Trophoblast cell (in vitro differentiated cells and primary cell): ENCODE data around the gene GLP1R.

ENCODE experiments used
- DNase-seq, 2 donors: peaks; one replicate each; pipeline ENCODE4 v3.0.0-alpha.2; 2016
- H2AFZ ChIP-seq: 2 replicates; pipeline ENCODE4 v1.6.1; 2013; ENCODE audit warnings: low read length, moderate library complexity, mild to moderate bottlenecking; ENCODE audit not compliant: insufficient read depth, poor library complexity
- H2AK5ac ChIP-seq: 2 replicates; pipeline ENCODE4 v1.6.1; 2013; ENCODE audit warnings: mild to moderate bottlenecking, low read length
- H2BK120ac ChIP-seq: 2 replicates; pipeline ENCODE4 v1.6.1; 2013; ENCODE audit warnings: low read length, mild to moderate bottlenecking, moderate library complexity; ENCODE audit not compliant: insufficient read depth, poor library complexity
- H2BK12ac ChIP-seq: 2 replicates; pipeline ENCODE4 v1.6.1; 2013; ENCODE audit warnings: mild to moderate bottlenecking, low read length, moderate library complexity
- H2BK5ac ChIP-seq: 2 replicates; pipeline ENCODE4 v1.6.1; 2013; ENCODE audit warnings: low read length, low read depth, moderate library complexity, mild to moderate bottlenecking; ENCODE audit not compliant: poor library complexity
- H3K14ac ChIP-seq: 2 replicates; pipeline ENCODE4 v1.6.1; 2013; ENCODE audit warnings: mild to moderate bottlenecking, low read length
- H3K18ac ChIP-seq: 2 replicates; pipeline ENCODE4 v1.6.1; 2013; ENCODE audit warnings: mild to moderate bottlenecking, low read length
- H3K23ac ChIP-seq: 2 replicates; pipeline ENCODE4 v1.6.1; 2013; ENCODE audit warnings: low read length
- H3K27ac ChIP-seq: 2 replicates; pipeline ENCODE4 v1.5.1; 2013; ENCODE audit warnings: low read depth, mild to moderate bottlenecking, inconsistent platforms, low read length, moderate library complexity
- H3K27me3 ChIP-seq: 2 replicates; pipeline ENCODE4 v1.6.1; 2013; ENCODE audit warnings: inconsistent platforms, mild to moderate bottlenecking, low read length, moderate library complexity; ENCODE audit not compliant: insufficient read depth
- H3K36me3 ChIP-seq, 2 experiments: 1 replicate in 1 of 2; 2 replicates in 1 of 2; pipeline ENCODE4 v1.6.1; 2013; ENCODE audit warnings: low read length in 2 of 2, mild to moderate bottlenecking in 2 of 2, moderate library complexity in 1 of 2; ENCODE audit not compliant: insufficient read depth in 2 of 2, control insufficient read depth in 1 of 2
- H3K4ac ChIP-seq: 2 replicates; pipeline ENCODE4 v1.6.1; 2013; ENCODE audit warnings: low read depth, mild to moderate bottlenecking, low read length, moderate library complexity
- H3K4me1 ChIP-seq, 2 experiments: 1 replicate in 1 of 2; 2 replicates in 1 of 2; pipeline ENCODE4 v1.6.1; 2013; ENCODE audit warnings: low read length in 2 of 2, mild to moderate bottlenecking in 2 of 2, moderate library complexity in 1 of 2; ENCODE audit not compliant: insufficient read depth in 2 of 2, control insufficient read depth in 1 of 2
- H3K4me2 ChIP-seq: 2 replicates; pipeline ENCODE4 v1.6.1; 2013; ENCODE audit warnings: inconsistent platforms, mild to moderate bottlenecking, low read length, moderate library complexity
- H3K4me3 ChIP-seq: 2 replicates; pipeline ENCODE4 v1.5.1; 2013; ENCODE audit warnings: mild to moderate bottlenecking, low read depth, low read length, inconsistent platforms
- H3K79me1 ChIP-seq: one replicate; pipeline ENCODE4 v1.6.1; 2013; ENCODE audit warnings: low read length
- H3K79me2 ChIP-seq: 2 replicates; pipeline ENCODE4 v1.6.1; 2013; ENCODE audit warnings: low read length, mild to moderate bottlenecking; ENCODE audit not compliant: control insufficient read depth, insufficient read depth, poor library complexity
- H3K9ac ChIP-seq: 2 replicates; pipeline ENCODE4 v1.6.1; 2013; ENCODE audit warnings: mild to moderate bottlenecking, low read length
- H3K9me3 ChIP-seq: 2 replicates; pipeline ENCODE4 v1.6.1; 2013; ENCODE audit warnings: low read depth, mild to moderate bottlenecking, control low read depth, inconsistent platforms, low read length; ENCODE audit not compliant: insufficient read depth
- H4K12ac ChIP-seq: 2 replicates; pipeline ENCODE4 v1.6.1; 2013; ENCODE audit warnings: low read depth, mild to moderate bottlenecking, low read length, moderate library complexity
- H4K8ac ChIP-seq: 2 replicates; pipeline ENCODE4 v1.6.1; 2013; ENCODE audit warnings: low read depth, mild to moderate bottlenecking, low read length, moderate library complexity
- H4K91ac ChIP-seq: one replicate; pipeline ENCODE4 v1.6.1; 2013; ENCODE audit warnings: low read depth, mild to moderate bottlenecking, low read length, moderate library complexity
- WGBS: extraction: QIAGEN DNeasy Blood & Tissue Kit; methylation state at CpG from one replicate; pipeline ENCODE4 v1.1.7; 2013; ENCODE audit warnings: missing lambda C conversion rate; ENCODE audit not compliant: insufficient read length, insufficient coverage; ENCODE audit errors: extremely low coverage; 5-methylcytosine and 5-hydroxymethylcytosine counted together

Gene GLP1R

DNA sequence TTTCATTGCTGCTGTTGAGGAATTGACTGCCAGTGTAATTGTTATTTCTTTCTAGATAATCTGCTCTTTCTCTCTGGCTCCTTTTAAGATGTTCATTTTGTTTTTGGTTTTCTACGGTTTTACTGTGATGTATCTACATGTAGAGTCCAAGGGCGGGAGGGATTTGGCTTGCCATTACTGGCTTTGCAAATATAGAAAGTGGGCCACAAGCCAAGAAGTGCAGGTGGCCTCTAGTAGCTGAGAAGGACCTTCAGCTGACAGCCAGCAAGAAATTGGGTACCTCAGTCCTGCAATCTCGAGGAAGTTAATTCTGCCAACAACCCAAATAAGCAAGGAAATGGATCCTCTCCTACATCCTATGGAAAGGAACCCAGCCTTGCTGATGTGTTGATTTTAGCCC is 42.8 kb upstream of the GLP1R start:
- Histone ChIP-seq H4K91ac (no peak overlapping the region), H3K18ac (no peak overlapping the region), H3K9ac (no peak overlapping the region), H3K9me3 (no peaks in the 10 kb centered on the region), H2BK120ac (no peak overlapping the region), H4K12ac (no peak overlapping the region), H2BK5ac (no peak overlapping the region), H3K79me2 (no peaks in the 10 kb centered on the region), H3K79me1 (no peaks in the 10 kb centered on the region), H2AK5ac (no peak overlapping the region), H3K27ac (no peak overlapping the region), H3K14ac (no peak overlapping the region), H3K4me2 (no peak overlapping the region), H3K4me3 (no peak overlapping the region), H3K4ac (no peak overlapping the region), H3K36me3 (no peaks in the 10 kb centered on the region), H4K8ac (no peak overlapping the region), H3K4me1 (no peaks in the 10 kb centered on the region), H3K27me3 (no peaks in the 10 kb centered on the region), H2BK12ac (no peak overlapping the region), H2AFZ (no peak overlapping the region), H3K23ac (no peak overlapping the region)
- no peak for DNase-seq
- WGBS = no CpG with 5 or more reads among the region's 3 CpGs

DNA sequence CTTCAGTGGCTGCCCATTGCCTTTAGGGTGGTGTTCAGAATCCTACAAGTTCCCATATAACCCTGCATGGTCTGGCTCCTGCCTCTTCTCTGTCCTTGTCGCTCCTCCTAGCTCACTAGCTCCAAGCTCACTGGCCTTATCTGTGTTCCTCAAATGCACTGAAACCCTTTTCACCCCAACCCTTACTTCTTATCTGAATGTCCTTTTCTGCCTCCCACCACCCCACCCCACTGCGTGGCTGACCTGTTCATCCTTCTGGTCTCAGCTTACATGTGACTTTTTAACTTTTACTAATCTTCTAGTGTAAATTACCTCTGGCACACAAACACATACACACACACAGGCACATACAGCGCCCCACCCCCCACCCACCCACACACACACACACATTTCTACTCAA is 41.0 kb upstream of the GLP1R start:
- H2AFZ ChIP-seq = no peak overlapping the region
- no peak overlapping the region for H3K4me2 ChIP-seq
- H2AK5ac ChIP-seq = no peak overlapping the region
- no peak overlapping the region for H2BK120ac ChIP-seq
- no peaks in the 10 kb centered on the region for H3K79me1 ChIP-seq
- no peak for DNase-seq
- no CpG with 5 or more reads among the region's 3 CpGs for WGBS
- no peak overlapping the region for H2BK5ac ChIP-seq
- H4K12ac ChIP-seq = no peak overlapping the region
- H4K91ac ChIP-seq = no peak overlapping the region
- no peaks in the 10 kb centered on the region for H3K36me3 ChIP-seq
- no peak overlapping the region for H3K18ac ChIP-seq
- no peak overlapping the region for H3K27ac ChIP-seq
- H3K23ac ChIP-seq = peak overlapping the region; percentile 90
- no peak overlapping the region for H3K9ac ChIP-seq
- H3K14ac ChIP-seq = no peak overlapping the region
- no peak overlapping the region for H4K8ac ChIP-seq
- no peaks in the 10 kb centered on the region for H3K79me2 ChIP-seq
- H2BK12ac ChIP-seq = no peak overlapping the region
- H3K9me3 ChIP-seq = no peaks in the 10 kb centered on the region
- no peak overlapping the region for H3K4ac ChIP-seq
- no peaks in the 10 kb centered on the region for H3K4me1 ChIP-seq
- H3K27me3 ChIP-seq = no peaks in the 10 kb centered on the region
- H3K4me3 ChIP-seq = no peak overlapping the region

DNA sequence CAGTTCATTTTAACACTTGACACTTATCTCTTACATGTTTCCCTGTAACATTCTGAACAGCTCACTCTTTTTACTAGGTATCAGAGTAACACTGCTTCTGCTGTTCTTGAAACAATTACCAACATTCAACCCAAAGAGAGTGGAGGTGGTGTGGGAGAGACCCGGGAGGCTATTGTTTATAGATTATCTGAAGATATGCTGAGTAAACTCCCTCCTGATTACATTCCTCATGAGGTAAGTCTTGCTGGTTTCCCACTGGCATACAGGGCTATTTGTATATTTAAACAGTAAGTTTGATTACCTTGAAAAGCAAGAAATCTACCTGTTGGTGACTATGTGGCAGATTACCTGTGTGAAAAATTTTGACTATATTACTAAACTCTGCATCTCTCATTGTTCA is 39.8 kb upstream of the GLP1R start:
- no peak overlapping the region for H4K12ac ChIP-seq
- no peaks in the 10 kb centered on the region for H3K9me3 ChIP-seq
- H3K4me3 ChIP-seq = no peak overlapping the region
- no peak overlapping the region for H2BK120ac ChIP-seq
- no peak overlapping the region for H4K8ac ChIP-seq
- no peak overlapping the region for H3K27ac ChIP-seq
- H3K18ac ChIP-seq = no peak overlapping the region
- H2AFZ ChIP-seq = no peak overlapping the region
- no CpG with 5 or more reads among the region's 1 CpG for WGBS
- H3K36me3 ChIP-seq = no peaks in the 10 kb centered on the region
- no peak overlapping the region for H2BK12ac ChIP-seq
- DNase-seq = no peak
- no peaks in the 10 kb centered on the region for H3K4me1 ChIP-seq
- H3K79me2 ChIP-seq = no peaks in the 10 kb centered on the region
- no peak overlapping the region for H3K4me2 ChIP-seq
- no peak overlapping the region for H2BK5ac ChIP-seq
- no peak overlapping the region for H3K14ac ChIP-seq
- H2AK5ac ChIP-seq = no peak overlapping the region
- H3K9ac ChIP-seq = no peak overlapping the region
- H4K91ac ChIP-seq = no peak overlapping the region
- no peaks in the 10 kb centered on the region for H3K79me1 ChIP-seq
- H3K23ac ChIP-seq = no peak overlapping the region
- H3K4ac ChIP-seq = no peak overlapping the region
- no peaks in the 10 kb centered on the region for H3K27me3 ChIP-seq

DNA sequence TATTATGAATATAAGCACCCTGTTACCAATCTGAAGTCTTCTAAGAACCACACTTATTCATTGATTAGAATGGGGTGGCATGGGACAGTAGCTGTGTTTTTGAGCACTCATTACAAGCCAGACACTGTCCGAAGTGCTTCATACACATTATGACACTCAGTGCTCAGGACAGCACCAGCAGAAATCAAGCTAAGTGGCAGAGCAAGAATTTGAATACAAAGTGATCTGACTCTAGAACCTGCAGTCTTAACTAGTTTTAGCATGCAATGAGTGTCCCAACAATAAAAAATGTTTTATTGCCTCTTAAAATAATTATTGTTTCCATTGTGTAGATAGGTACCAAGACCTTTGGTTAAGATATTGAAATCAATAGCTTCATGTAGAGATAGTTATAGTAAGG is 39.1 kb upstream of the GLP1R start:
- no peak overlapping the region for H3K23ac ChIP-seq
- no peak overlapping the region for H4K12ac ChIP-seq
- H3K27ac ChIP-seq = no peak overlapping the region
- WGBS = no CpG with 5 or more reads among the region's 1 CpG
- no peak overlapping the region for H2BK12ac ChIP-seq
- DNase-seq = no peak
- no peaks in the 10 kb centered on the region for H3K79me1 ChIP-seq
- H3K4me1 ChIP-seq = no peaks in the 10 kb centered on the region
- H2BK120ac ChIP-seq = no peak overlapping the region
- no peak overlapping the region for H3K4ac ChIP-seq
- H3K79me2 ChIP-seq = no peaks in the 10 kb centered on the region
- no peaks in the 10 kb centered on the region for H3K9me3 ChIP-seq
- H3K9ac ChIP-seq = no peak overlapping the region
- no peak overlapping the region for H2AFZ ChIP-seq
- H4K91ac ChIP-seq = no peak overlapping the region
- H3K4me3 ChIP-seq = no peak overlapping the region
- no peak overlapping the region for H3K4me2 ChIP-seq
- no peak overlapping the region for H2AK5ac ChIP-seq
- no peaks in the 10 kb centered on the region for H3K27me3 ChIP-seq
- H3K18ac ChIP-seq = no peak overlapping the region
- no peak overlapping the region for H3K14ac ChIP-seq
- no peak overlapping the region for H2BK5ac ChIP-seq
- no peak overlapping the region for H4K8ac ChIP-seq
- no peaks in the 10 kb centered on the region for H3K36me3 ChIP-seq
